GM13977 (cell line): ENCODE measurements around the gene KLHL5.

ENCODE experiments used
- DNase-seq: peaks from one replicate; pipeline ENCODE4 v3.0.0; 2012; ENCODE audit warnings: low spot score
- in situ Hi-C: fragments of 300-500 bp; cut with MboI; formaldehyde crosslinking; loops from one replicate; pipeline ENCODE4 v1.12.0; 2022; ENCODE audit warnings: low sequenced_read_pairs, low pct_unique_long_range_greater_than_20kb, mixed read lengths, inconsistent platforms; ENCODE audit not compliant: unreplicated experiment
- TF ChIP-seq, protein P1 (sequence below): IDR thresholded peaks from 2 replicates; pipeline ENCODE4 v1.5.1; 2012; ENCODE audit warnings: mild to moderate bottlenecking, control low read depth; ENCODE audit not compliant: insufficient read depth; ENCODE audit errors: extremely low read depth, missing control alignments

KLHL5 gene

DNA sequence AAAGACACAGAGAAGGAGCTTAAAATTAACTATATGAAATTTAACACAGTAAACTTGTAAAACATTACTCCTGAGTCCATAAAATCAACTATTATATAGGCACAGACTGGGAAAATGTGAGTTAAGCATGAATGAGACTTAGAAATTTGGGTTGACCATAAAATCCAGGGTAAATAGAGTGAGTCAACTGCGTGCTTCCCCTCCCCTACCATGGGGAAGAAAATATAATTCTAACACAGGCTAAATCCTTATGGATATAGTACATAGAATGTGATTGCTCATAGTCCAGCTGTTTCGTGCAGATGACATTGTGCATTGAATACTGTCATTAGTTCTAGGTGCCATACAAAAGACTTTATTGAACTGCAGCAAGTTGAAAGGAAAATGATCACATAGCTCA is 42.2 kb downstream of the KLHL5 start:
- TF ChIP-seq, protein P1, sequence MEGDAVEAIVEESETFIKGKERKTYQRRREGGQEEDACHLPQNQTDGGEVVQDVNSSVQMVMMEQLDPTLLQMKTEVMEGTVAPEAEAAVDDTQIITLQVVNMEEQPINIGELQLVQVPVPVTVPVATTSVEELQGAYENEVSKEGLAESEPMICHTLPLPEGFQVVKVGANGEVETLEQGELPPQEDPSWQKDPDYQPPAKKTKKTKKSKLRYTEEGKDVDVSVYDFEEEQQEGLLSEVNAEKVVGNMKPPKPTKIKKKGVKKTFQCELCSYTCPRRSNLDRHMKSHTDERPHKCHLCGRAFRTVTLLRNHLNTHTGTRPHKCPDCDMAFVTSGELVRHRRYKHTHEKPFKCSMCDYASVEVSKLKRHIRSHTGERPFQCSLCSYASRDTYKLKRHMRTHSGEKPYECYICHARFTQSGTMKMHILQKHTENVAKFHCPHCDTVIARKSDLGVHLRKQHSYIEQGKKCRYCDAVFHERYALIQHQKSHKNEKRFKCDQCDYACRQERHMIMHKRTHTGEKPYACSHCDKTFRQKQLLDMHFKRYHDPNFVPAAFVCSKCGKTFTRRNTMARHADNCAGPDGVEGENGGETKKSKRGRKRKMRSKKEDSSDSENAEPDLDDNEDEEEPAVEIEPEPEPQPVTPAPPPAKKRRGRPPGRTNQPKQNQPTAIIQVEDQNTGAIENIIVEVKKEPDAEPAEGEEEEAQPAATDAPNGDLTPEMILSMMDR: no peak
- in situ Hi-C loops: no loop called here
- DNase-seq: no peak

- in situ Hi-C loops: no loop called here
- TF ChIP-seq, protein P1: no peak
- DNase-seq: no peak
These were observed 44.0 kb downstream of the KLHL5 start for GRCh38 chr4:39106011-39106410.

- DNase-seq: no peak
- in situ Hi-C loops: no loop called here
- TF ChIP-seq, protein P1: no peak
These were observed 52.4 kb downstream of the KLHL5 start for GRCh38 chr4:39114436-39114835.

GRCh38 chr4:39118034-39118658 is 56.1 kb downstream of the KLHL5 start:
- TF ChIP-seq, protein P1: no peak
- no peak for DNase-seq
- in situ Hi-C loops: no loop called here

GRCh38 chr4:39120418-39120817 is 58.4 kb downstream of the KLHL5 start:
- TF ChIP-seq, protein P1: no peak
- in situ Hi-C loops: loop anchor here (10.0 kb wide), 1 partner anchor 366 kb away; no protein-coding TSS in a partner anchor
- no peak for DNase-seq

DNA sequence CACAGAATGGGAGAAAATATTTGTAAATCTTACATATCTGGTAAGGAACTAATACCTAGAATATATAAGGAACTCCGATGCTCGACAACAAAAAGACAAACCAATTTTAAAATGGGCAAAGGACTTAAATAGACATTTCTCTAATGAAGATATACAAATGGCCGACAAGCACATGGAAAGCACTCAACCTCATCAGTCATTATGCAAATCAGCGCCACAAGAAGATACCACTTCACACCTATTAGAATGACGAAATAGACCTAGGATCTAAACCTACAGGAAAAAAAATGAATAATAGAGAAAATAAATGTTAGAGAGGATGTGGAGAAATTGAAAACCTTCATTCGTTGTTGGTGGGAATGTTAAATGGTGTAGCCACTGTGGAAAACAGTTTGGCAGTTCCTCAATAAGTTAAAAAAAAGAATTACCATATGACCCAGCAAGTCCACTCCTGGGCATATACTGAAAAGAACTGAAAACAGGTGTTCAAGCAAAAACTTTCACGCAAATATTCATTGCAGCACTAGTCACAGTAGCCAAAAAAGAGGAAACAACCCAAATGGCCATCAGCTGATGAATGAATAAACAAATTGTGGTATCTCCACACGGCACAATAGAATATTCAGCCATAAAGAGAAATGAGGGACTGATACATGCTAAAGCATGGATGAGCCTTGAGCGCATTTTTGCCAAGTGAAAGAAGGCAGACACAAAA is 63.0 kb downstream of the KLHL5 start:
- DNase-seq: no peak
- in situ Hi-C loops: loop anchor here (10.0 kb wide), 1 partner anchor 370 kb away; no protein-coding TSS in a partner anchor
- TF ChIP-seq, protein P1: no peak
